ENCODE data around the gene PRDM16. TPM values are rescaled to one million over a fixed set of nuclear protein-coding genes. Genes with fewer than 3 reads are reported as not detected.

Gene PRDM16
- total RNA-seq, 1 donor = 6.5 TPM

DNA sequence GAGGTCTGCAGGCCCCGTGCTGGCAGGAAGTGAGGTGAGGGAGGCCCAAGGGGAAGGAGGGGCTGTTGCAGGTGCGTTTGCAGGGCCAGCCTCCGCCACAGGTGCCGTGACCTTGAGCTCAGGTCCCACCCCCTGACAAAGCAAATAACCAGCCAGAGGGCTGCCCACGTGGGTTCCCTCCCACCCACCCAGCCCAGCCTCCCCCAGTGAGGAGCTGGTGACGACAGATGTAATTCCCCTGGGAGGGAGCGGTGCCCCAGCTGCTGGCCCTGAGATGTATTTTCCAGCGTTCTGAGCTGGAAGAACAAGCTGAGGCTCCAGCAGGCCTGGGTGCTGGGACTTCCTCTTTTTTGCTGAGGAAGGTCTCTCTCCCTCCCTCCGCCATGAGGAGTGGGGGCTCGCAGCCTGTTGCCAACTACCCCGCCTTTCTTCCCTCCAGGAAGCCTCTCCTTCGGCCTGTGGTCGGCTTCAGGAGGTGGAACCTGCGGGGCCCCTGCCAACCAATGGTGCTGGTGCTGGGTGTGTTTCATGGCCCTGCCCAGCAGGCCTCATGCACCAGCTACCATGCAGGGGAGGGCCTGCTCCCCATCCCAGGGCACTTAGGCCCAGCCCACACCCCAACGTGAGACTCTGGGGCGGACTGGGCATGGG lies 153.2 kb downstream of the PRDM16 start:
- H2AFZ ChIP-seq (ENCODE audit: low read length) = no peak overlapping the region
- peak; percentile 89 for DNase-seq (ENCODE audit: insufficient read length, low spot score, missing footprints)
- H3K4me1 ChIP-seq (ENCODE audit: insufficient read depth, low read length) = peaks cover 12% of the 10 kb centered on the region
- no peaks in the 10 kb centered on the region for H3K79me2 ChIP-seq (ENCODE audit: insufficient read depth, low read length)
- H3K27ac ChIP-seq (ENCODE audit: low read depth, low read length) = no peak overlapping the region
- peaks cover 27% of the 10 kb centered on the region for H4K20me1 ChIP-seq (ENCODE audit: insufficient read depth, low read length)
- H3K9me3 ChIP-seq (ENCODE audit: low read depth, low read length) = no peaks in the 10 kb centered on the region
- no peak overlapping the region for H3K4me3 ChIP-seq (ENCODE audit: insufficient read depth, low read length)
- H3K27me3 ChIP-seq (ENCODE audit: insufficient read depth, low read length) = peaks cover 7% of the 10 kb centered on the region
- no peaks in the 10 kb centered on the region for H3K36me3 ChIP-seq (ENCODE audit: insufficient read depth, low read length)
- TF ChIP-seq, protein P1, sequence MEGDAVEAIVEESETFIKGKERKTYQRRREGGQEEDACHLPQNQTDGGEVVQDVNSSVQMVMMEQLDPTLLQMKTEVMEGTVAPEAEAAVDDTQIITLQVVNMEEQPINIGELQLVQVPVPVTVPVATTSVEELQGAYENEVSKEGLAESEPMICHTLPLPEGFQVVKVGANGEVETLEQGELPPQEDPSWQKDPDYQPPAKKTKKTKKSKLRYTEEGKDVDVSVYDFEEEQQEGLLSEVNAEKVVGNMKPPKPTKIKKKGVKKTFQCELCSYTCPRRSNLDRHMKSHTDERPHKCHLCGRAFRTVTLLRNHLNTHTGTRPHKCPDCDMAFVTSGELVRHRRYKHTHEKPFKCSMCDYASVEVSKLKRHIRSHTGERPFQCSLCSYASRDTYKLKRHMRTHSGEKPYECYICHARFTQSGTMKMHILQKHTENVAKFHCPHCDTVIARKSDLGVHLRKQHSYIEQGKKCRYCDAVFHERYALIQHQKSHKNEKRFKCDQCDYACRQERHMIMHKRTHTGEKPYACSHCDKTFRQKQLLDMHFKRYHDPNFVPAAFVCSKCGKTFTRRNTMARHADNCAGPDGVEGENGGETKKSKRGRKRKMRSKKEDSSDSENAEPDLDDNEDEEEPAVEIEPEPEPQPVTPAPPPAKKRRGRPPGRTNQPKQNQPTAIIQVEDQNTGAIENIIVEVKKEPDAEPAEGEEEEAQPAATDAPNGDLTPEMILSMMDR (IDR thresholded peaks at IDR 0.05; ENCODE audit: extremely low read depth, low read depth, low read length) = no peak
- no peak overlapping the region for H3K4me2 ChIP-seq (ENCODE audit: insufficient read depth, low read length)

DNA sequence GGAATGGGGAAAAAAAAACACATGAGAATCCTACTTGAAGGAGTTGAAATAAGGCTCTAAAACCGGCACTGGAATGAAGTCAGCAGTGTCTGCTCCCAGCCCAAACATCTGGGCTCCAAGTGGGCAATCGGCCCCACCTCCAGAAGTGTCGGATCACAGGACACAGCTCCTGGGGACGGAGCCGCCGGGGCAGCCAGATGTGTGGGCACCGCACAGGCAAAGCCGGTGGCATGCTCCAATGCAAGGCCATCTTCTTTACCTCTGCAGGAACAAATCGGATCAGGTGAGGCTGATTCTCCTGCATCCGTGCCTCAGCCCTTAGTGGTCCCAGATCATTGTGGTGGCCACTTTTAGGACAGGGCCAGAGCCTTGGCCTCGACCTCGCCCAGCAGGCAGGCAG lies 156.7 kb downstream of the PRDM16 start:
- Histone ChIP-seq H3K9me3 (ENCODE audit: low read depth, low read length) (no peaks in the 10 kb centered on the region), H3K36me3 (ENCODE audit: insufficient read depth, low read length) (no peaks in the 10 kb centered on the region), H3K79me2 (ENCODE audit: insufficient read depth, low read length) (no peaks in the 10 kb centered on the region), H3K27me3 (ENCODE audit: insufficient read depth, low read length) (peaks cover 4% of the 10 kb centered on the region), H3K4me1 (ENCODE audit: insufficient read depth, low read length) (no peaks in the 10 kb centered on the region), H3K4me2 (ENCODE audit: insufficient read depth, low read length) (no peak overlapping the region), H3K27ac (ENCODE audit: low read depth, low read length) (no peak overlapping the region), H2AFZ (ENCODE audit: low read length) (no peak overlapping the region), H3K4me3 (ENCODE audit: insufficient read depth, low read length) (no peak overlapping the region), H4K20me1 (ENCODE audit: insufficient read depth, low read length) (peaks cover 5% of the 10 kb centered on the region)
- TF ChIP-seq, protein P1 (IDR thresholded peaks at IDR 0.05; ENCODE audit: extremely low read depth, low read depth, low read length) = no peak
- peak; percentile 87 for DNase-seq (ENCODE audit: insufficient read length, low spot score, missing footprints)

DNA sequence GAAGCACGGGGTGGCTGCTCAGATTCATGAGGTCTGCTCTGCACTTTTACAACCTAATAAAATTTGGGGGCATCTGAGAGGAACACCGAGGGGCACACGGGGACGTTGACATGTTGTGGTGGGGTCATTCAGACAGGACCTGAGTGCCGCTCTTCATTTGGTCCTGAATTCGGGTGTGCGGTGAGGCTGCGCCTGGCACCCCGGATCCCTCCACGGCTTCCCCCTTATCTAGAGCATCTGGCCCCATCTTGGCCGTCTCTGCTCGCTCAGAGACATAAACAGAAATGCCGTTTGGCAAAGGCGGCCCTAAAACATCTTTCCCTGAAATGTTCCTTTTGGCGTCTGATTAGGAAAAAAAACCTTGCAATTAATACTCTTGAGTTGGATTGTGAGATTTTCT lies 157.2 kb downstream of the PRDM16 start:
- Histone ChIP-seq H3K79me2 (ENCODE audit: insufficient read depth, low read length) (no peaks in the 10 kb centered on the region), H3K27ac (ENCODE audit: low read depth, low read length) (no peak overlapping the region), H3K4me3 (ENCODE audit: insufficient read depth, low read length) (no peak overlapping the region), H4K20me1 (ENCODE audit: insufficient read depth, low read length) (peaks cover 3% of the 10 kb centered on the region), H3K4me1 (ENCODE audit: insufficient read depth, low read length) (no peaks in the 10 kb centered on the region), H3K4me2 (ENCODE audit: insufficient read depth, low read length) (no peak overlapping the region), H2AFZ (ENCODE audit: low read length) (no peak overlapping the region), H3K9me3 (ENCODE audit: low read depth, low read length) (no peaks in the 10 kb centered on the region), H3K36me3 (ENCODE audit: insufficient read depth, low read length) (no peaks in the 10 kb centered on the region), H3K27me3 (ENCODE audit: insufficient read depth, low read length) (peaks cover 4% of the 10 kb centered on the region)
- TF ChIP-seq, protein P1 (IDR thresholded peaks at IDR 0.05; ENCODE audit: extremely low read depth, low read depth, low read length) = no peak
- DNase-seq (ENCODE audit: insufficient read length, low spot score, missing footprints) = no peak

DNA sequence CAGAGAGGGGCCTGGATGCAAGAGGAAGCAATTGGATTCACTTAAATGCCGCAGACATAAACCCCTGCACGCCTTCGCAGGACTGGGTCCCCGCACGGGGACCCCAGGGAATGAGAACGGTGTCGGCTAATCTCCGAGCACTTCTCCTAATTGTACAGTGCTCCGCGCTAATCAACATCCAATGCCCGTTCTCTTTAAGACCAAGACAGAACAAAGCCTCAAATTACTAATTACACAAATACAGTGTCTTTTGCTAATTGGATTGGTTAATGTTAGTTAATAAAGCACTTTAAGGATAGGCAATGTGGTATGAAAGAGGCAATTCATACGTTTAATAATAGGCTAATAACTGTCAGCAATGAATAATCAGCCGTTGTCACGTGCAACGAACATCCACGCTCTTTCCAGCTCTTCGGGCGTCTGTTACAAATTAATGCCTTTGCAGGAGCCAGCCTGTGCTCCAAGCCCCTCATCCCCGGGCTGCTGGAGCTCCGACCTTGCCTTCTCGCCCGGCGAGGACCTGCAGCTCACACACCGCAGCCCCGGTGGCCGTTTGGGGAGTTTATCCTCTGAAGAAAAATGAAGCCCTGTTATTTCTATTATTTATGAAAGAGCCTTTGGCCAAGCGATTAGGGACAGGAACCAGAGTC lies 157.8 kb downstream of the PRDM16 start:
- no peak overlapping the region for H3K4me3 ChIP-seq (ENCODE audit: insufficient read depth, low read length)
- no peaks in the 10 kb centered on the region for H3K9me3 ChIP-seq (ENCODE audit: low read depth, low read length)
- H3K79me2 ChIP-seq (ENCODE audit: insufficient read depth, low read length) = no peaks in the 10 kb centered on the region
- no peaks in the 10 kb centered on the region for H3K4me1 ChIP-seq (ENCODE audit: insufficient read depth, low read length)
- H3K27me3 ChIP-seq (ENCODE audit: insufficient read depth, low read length) = peaks cover 4% of the 10 kb centered on the region
- no peak overlapping the region for H2AFZ ChIP-seq (ENCODE audit: low read length)
- H4K20me1 ChIP-seq (ENCODE audit: insufficient read depth, low read length) = peaks cover 3% of the 10 kb centered on the region
- H3K27ac ChIP-seq (ENCODE audit: low read depth, low read length) = no peak overlapping the region
- H3K4me2 ChIP-seq (ENCODE audit: insufficient read depth, low read length) = no peak overlapping the region
- TF ChIP-seq, protein P1 (IDR thresholded peaks at IDR 0.05; ENCODE audit: extremely low read depth, low read depth, low read length) = no peak
- peak; percentile 83 for DNase-seq (ENCODE audit: insufficient read length, low spot score, missing footprints)
- H3K36me3 ChIP-seq (ENCODE audit: insufficient read depth, low read length) = no peaks in the 10 kb centered on the region

All from osteoblast (primary cell).